ENCODE results near the gene NIPAL1.

NIPAL1 gene

DNA sequence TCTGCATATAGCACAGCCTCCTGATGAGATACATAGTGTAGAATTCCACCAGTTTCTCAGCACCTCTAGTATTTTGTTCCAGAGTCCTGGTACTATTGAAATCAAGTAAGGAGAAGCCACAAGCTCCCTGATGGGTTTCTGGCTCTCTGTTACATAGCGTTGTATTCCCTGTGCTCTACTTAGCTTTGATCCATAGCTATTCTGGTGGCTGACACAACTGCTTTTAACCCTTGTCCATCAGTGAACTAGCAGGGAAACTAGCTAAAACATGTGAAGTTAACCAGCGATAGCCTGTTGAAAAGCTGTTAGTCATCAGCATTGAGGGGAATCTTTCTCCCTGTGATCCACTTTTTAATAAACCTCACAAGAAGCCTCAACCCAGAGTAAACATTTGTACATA lies 26.9 kb downstream of the NIPAL1 start:
- TF ChIP-seq, protein P1, sequence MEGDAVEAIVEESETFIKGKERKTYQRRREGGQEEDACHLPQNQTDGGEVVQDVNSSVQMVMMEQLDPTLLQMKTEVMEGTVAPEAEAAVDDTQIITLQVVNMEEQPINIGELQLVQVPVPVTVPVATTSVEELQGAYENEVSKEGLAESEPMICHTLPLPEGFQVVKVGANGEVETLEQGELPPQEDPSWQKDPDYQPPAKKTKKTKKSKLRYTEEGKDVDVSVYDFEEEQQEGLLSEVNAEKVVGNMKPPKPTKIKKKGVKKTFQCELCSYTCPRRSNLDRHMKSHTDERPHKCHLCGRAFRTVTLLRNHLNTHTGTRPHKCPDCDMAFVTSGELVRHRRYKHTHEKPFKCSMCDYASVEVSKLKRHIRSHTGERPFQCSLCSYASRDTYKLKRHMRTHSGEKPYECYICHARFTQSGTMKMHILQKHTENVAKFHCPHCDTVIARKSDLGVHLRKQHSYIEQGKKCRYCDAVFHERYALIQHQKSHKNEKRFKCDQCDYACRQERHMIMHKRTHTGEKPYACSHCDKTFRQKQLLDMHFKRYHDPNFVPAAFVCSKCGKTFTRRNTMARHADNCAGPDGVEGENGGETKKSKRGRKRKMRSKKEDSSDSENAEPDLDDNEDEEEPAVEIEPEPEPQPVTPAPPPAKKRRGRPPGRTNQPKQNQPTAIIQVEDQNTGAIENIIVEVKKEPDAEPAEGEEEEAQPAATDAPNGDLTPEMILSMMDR (IDR thresholded peaks at IDR 0.05; ENCODE audit: borderline replicate concordance, insufficient read depth, low read depth, low read length), result no peak
- H3K4me3 ChIP-seq (ENCODE audit: low read depth, low read length), result no peak overlapping the region

GRCh38 chr4:48044298-48044697 lies 27.7 kb downstream of the NIPAL1 start:
- no peak overlapping the region for H3K4me3 ChIP-seq (ENCODE audit: low read depth, low read length)
- TF ChIP-seq, protein P1 (IDR thresholded peaks at IDR 0.05; ENCODE audit: borderline replicate concordance, insufficient read depth, low read depth, low read length), result no peak

DNA sequence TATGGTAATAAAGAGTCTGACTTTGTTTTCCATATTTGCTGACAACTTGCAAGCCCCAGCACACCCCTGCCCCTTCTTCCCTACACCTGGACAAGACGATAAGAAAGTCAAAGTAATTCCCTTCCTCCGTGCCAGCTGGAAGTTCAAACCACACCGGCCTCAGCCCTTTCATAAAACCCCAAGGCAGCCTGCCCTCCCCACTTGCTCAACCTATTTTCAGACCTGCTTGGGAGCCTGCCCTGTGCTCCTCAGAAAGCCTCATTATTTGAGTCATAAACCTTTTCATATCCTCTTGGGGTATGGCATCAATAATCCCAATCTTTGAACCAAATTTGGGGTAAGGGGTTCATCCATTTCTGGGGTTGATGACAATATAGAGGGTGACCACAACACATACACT lies 29.5 kb downstream of the NIPAL1 start:
- H3K4me3 ChIP-seq (ENCODE audit: low read depth, low read length), result no peak overlapping the region
- TF ChIP-seq, protein P1 (IDR thresholded peaks at IDR 0.05; ENCODE audit: borderline replicate concordance, insufficient read depth, low read depth, low read length), result no peak

GRCh38 chr4:48047421-48047844 lies 30.9 kb downstream of the NIPAL1 start:
- H3K4me3 ChIP-seq (ENCODE audit: low read depth, low read length), result peak overlapping the region; percentile 10
- TF ChIP-seq, protein P1 (IDR thresholded peaks at IDR 0.05; ENCODE audit: borderline replicate concordance, insufficient read depth, low read depth, low read length), result no peak

GRCh38 chr4:48047896-48048295 lies 31.3 kb downstream of the NIPAL1 start:
- TF ChIP-seq, protein P1 (IDR thresholded peaks at IDR 0.05; ENCODE audit: borderline replicate concordance, insufficient read depth, low read depth, low read length), result no peak
- H3K4me3 ChIP-seq (ENCODE audit: low read depth, low read length), result peak overlapping the region; percentile 10

DNA sequence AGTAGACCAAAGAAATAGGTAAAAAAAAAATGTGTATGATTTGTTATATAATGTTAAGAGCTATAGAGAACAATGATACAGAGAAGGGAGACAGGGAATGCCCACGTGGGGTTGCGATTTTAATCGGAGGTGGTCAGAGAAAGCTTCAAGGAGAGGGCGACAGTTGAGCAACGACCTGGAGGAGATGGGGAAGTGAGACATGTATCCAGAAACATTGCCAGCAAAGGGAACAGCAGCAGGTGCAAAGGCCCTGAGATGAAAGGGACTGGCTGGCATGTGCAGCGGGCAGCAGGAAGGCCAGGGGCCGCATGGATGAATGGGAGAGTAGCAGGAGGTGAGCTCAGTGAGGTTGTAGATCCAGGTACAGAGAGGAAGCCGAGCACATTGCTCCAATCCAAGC lies 32.9 kb downstream of the NIPAL1 start:
- TF ChIP-seq, protein P1 (IDR thresholded peaks at IDR 0.05; ENCODE audit: borderline replicate concordance, insufficient read depth, low read depth, low read length), result no peak

GRCh38 chr4:48051078-48051477 lies 34.5 kb downstream of the NIPAL1 start:
- TF ChIP-seq, protein P1 (IDR thresholded peaks at IDR 0.05; ENCODE audit: borderline replicate concordance, insufficient read depth, low read depth, low read length), result no peak
- no peak overlapping the region for H3K4me3 ChIP-seq (ENCODE audit: low read depth, low read length)

More for the DNA sequence above, 32.9 kb downstream of the NIPAL1 start:
- no peak overlapping the region for H3K4me3 ChIP-seq (ENCODE audit: low read depth, low read length)

Measured in GM12875 (cell line).